GM13977 (cell line): Measurements from ENCODE around the gene PKD2L1.
"Not testable (repeated sequence)": the region's sequence is repeated elsewhere in the genome, so short reads cannot be mapped to it uniquely, and the experiment has no call there.

Source experiments
- DNase-seq: peaks from one replicate; pipeline ENCODE4 v3.0.0; 2012; ENCODE audit warnings: low spot score
- CTCF ChIP-seq: IDR thresholded peaks from 2 replicates; pipeline ENCODE4 v1.5.1; 2012; ENCODE audit warnings: mild to moderate bottlenecking, control low read depth; ENCODE audit not compliant: insufficient read depth; ENCODE audit errors: extremely low read depth, missing control alignments
- in situ Hi-C: fragments of 300-500 bp; cut with MboI; formaldehyde crosslinking; loops from one replicate; pipeline ENCODE4 v1.12.0; 2022; ENCODE audit warnings: low sequenced_read_pairs, low pct_unique_long_range_greater_than_20kb, mixed read lengths, inconsistent platforms; ENCODE audit not compliant: unreplicated experiment

PKD2L1 gene

GRCh38 chr10:100315615-100316014 is 14.4 kb downstream of the PKD2L1 start:
- DNase-seq = no peak
- no peak for TF ChIP-seq CTCF
- in situ Hi-C loops = no loop called here

- no peak for TF ChIP-seq CTCF
- DNase-seq = no peak
- in situ Hi-C loops = no loop called here
These were observed 18.7 kb downstream of the PKD2L1 start for GRCh38 chr10:100311298-100311697.

- TF ChIP-seq CTCF = no peak
- in situ Hi-C loops = no loop called here
- no peak for DNase-seq
These were observed 22.3 kb downstream of the PKD2L1 start for GRCh38 chr10:100307684-100308083.

GRCh38 chr10:100306861-100307260 is 23.2 kb downstream of the PKD2L1 start:
- TF ChIP-seq CTCF = no peak
- in situ Hi-C loops = no loop called here
- no peak for DNase-seq

GRCh38 chr10:100304414-100304813 is 25.6 kb downstream of the PKD2L1 start:
- DNase-seq = no peak
- TF ChIP-seq CTCF = no peak
- in situ Hi-C loops = no loop called here

GRCh38 chr10:100303724-100304319 is 26.2 kb downstream of the PKD2L1 start:
- in situ Hi-C loops = no loop called here
- TF ChIP-seq CTCF = peak; percentile 66
- DNase-seq = peak; percentile 42

- DNase-seq, in situ Hi-C loops: not testable (repeated sequence)
These were observed 28.9 kb downstream of the PKD2L1 start for GRCh38 chr10:100301123-100301522.
